Measurements from ENCODE around the gene TUBA3E.
"Not testable (repeated sequence)": the region's sequence is repeated elsewhere in the genome, so short reads cannot be mapped to it uniquely, and the experiment has no call there.

The TUBA3E gene

GRCh38 chr2:130150181-130151144 is 47.8 kb downstream of the TUBA3E start:
- no peak for DNase-seq (ENCODE audit: low read depth in 3 of 3, low spot score in 1 of 3)

GRCh38 chr2:130148515-130148914 is 49.7 kb downstream of the TUBA3E start:
- not testable (repeated sequence) for DNase-seq (ENCODE audit: low read depth in 3 of 3, low spot score in 1 of 3)

DNA sequence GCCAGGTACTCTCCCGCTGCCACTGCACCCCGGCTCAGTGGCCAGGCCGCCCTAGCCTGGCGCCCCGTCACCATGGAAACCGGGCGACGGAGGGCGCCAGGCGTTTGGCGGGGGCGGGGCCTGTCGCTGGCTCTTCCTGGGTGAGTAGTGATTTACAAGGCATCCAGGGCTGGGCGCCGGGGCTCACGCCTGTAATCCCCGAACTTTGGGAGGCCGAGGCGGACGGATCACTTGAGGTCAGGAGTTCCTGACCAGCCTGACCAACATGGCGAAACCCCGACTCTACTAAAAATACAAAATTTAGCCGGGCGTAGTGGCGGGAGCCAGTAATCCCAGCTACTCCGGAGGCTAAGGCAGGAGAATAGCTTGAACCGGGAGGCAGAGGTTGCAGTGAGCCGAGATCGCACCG is 53.2 kb downstream of the TUBA3E start, which contains the start of gene CCDC74B:
TSS of gene CCDC74B (minus strand) at position 107 of the 409 bp plus-strand sequence. CDS start 116 bp downstream, outside the sequence.
- peak in 1 of 3 donors; percentile 24 for DNase-seq (ENCODE audit: low read depth in 3 of 3, low spot score in 1 of 3)

GRCh38 chr2:130143266-130144039 is 54.8 kb downstream of the TUBA3E start:
- DNase-seq (ENCODE audit: low read depth in 3 of 3, low spot score in 1 of 3): not testable (repeated sequence)

DNA sequence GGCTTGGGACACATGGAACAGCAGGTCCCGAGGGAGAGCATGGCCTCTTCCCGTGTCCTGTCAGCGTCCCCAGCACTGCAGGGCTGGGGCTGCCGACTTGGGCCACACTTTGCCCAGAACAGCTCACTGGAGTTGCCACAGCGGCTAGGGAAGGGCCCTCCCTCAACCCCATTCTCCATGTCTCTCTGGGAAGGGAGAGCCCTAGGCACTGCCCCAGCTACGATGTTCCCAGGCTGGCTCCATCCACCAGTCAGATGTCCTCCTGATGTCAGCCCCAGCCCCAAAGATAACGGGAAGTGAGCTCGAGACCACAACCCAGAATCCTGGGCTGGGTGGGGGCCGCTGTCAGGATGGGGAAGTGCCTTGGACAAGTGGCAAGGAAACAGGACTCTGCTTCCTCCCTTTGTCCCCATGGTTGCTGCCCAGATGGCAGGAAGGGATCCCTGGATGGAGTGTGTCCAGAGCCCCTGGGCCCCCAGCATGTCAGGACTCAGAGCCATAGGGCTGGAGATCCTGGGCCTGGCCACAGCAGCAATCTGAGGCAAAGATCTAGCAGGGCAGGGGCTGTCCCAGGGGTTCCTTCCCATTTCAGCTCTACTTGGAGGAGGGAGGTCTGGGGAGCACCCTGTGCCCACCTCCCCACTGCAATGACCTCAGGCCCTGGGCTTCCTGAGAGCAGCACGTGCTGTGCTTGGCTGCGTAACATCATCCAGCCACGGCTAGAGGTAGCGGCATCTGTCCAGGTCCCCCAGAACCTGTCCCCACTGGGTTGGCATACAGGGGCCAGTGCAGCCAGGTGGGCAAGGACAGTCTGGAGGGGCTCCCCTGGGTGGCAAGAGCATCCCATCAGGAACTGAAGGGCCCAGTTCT is 55.6 kb downstream of the TUBA3E start:
- DNase-seq (ENCODE audit: low read depth in 3 of 3, low spot score in 1 of 3): not testable (repeated sequence)

Measured in stimulated activated CD4-positive, alpha-beta T cell treated with anti-CD3 and anti-CD28 coated beads, TNF-alpha, amount 100 ng/mL, for 1 hour (primary cell).